ENCODE results near the gene OBSCN.

The OBSCN gene

GRCh38 chr1:228207851-228208821 lies at the start of gene OBSCN:
Gene OBSCN, plus strand, starts transcription at chr1:228208044. Its CDS starts 3,740 bp downstream, at chr1:228211784.
- no peak for DNase-seq

- peak; percentile 30 for DNase-seq
These were observed 49.5 kb upstream of the OBSCN start for GRCh38 chr1:228158151-228159007.

- DNase-seq: peak; percentile 25
These were observed 48.7 kb upstream of the OBSCN start for GRCh38 chr1:228159008-228159665.

- DNase-seq: peak; percentile 22
These were observed 47.6 kb upstream of the OBSCN start for GRCh38 chr1:228160201-228160761.

- peak; percentile 25 for DNase-seq
These were observed 46.5 kb upstream of the OBSCN start for GRCh38 chr1:228161362-228161761.

- DNase-seq: no peak
These were observed 46.0 kb upstream of the OBSCN start for GRCh38 chr1:228161866-228162265.

GRCh38 chr1:228162286-228163006 lies 45.4 kb upstream of the OBSCN start:
- peak; percentile 70 for DNase-seq

GRCh38 chr1:228163007-228163753 lies 44.7 kb upstream of the OBSCN start:
- DNase-seq: no peak

GRCh38 chr1:228163776-228164519 lies 43.9 kb upstream of the OBSCN start:
- DNase-seq: peak; percentile 28

- peak; percentile 38 for DNase-seq
These were observed 43.1 kb upstream of the OBSCN start for GRCh38 chr1:228164561-228165371.

GRCh38 chr1:228165372-228166169 lies 42.3 kb upstream of the OBSCN start, which contains the start of gene IBA57:
Gene IBA57, plus strand, starts transcription at chr1:228165804. Its CDS starts 13 bp downstream, at chr1:228165817.
- DNase-seq: peak; percentile 100

GRCh38 chr1:228166170-228166936 lies 41.5 kb upstream of the OBSCN start:
- DNase-seq: peak; percentile 79

GRCh38 chr1:228168563-228169270 lies 39.1 kb upstream of the OBSCN start:
- DNase-seq: peak; percentile 23

- DNase-seq: no peak
These were observed 38.5 kb upstream of the OBSCN start for GRCh38 chr1:228169345-228169744.

- DNase-seq: no peak
These were observed 37.2 kb upstream of the OBSCN start for GRCh38 chr1:228170666-228171065.

- peak; percentile 28 for DNase-seq
These were observed 36.5 kb upstream of the OBSCN start for GRCh38 chr1:228171221-228171891.
